Neural cell (in vitro differentiated cells): ENCODE data around the gene MLH1.

Experiments used
- EZH2 ChIP-seq: fragments of 200-600, 300-800 bp; shearing (Covaris generic), sonication (generic); IDR thresholded peaks from 2 replicates; pipeline ENCODE4 v1.6.1; 2014; ENCODE audit warnings: antibody characterized with exemption, low read length, borderline replicate concordance, mild to moderate bottlenecking; ENCODE audit not compliant: insufficient read depth, poor library complexity, severe bottlenecking
- MXI1 ChIP-seq: fragments of 450-650 bp; conservative IDR thresholded peaks from 2 replicates; pipeline ENCODE4 v1.6.1; 2014; ENCODE audit warnings: antibody characterized with exemption, mild to moderate bottlenecking; ENCODE audit not compliant: poor library complexity, severe bottlenecking
- POLR2AphosphoS5 ChIP-seq: IDR thresholded peaks from 2 replicates; pipeline ENCODE4 v1.6.1; 2012
- RAD21 ChIP-seq: fragments of 450-650 bp; conservative IDR thresholded peaks from 2 replicates; pipeline ENCODE4 v1.6.1; 2014; ENCODE audit warnings: antibody characterized with exemption, mild to moderate bottlenecking, moderate library complexity
- REST ChIP-seq: IDR thresholded peaks from 2 replicates; pipeline ENCODE4 v1.6.1; 2012; ENCODE audit warnings: borderline replicate concordance
- TAF1 ChIP-seq: IDR thresholded peaks from 2 replicates; pipeline ENCODE4 v1.6.1; 2012; ENCODE audit warnings: low read depth
- TF ChIP-seq, protein P1 (sequence below): fragments of 450-650 bp; IDR thresholded peaks from 2 replicates; pipeline ENCODE4 v1.5.1; 2014; ENCODE audit warnings: antibody characterized with exemption, mild to moderate bottlenecking, moderate library complexity; ENCODE audit not compliant: poor library complexity, severe bottlenecking

DNA sequence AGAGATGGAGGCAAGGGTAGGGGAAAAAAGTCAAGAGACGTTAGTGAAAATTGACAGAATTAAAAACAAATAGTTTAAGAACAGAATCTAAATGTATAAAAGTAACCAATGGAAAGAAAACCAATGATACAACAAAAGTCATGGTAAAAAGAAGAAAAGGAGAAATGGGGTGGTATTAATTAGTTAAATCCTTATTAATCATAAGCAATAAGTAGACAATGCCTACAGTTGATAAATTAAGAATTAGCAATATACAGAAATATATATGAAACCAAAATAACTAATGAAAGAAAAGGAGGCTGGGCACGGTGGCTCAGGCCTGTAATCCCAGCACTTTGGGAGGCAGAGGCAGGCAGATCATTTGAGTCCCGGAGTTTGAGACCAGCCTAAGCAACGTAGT lies 24.2 kb upstream of the MLH1 start:
- TF ChIP-seq, protein P1, sequence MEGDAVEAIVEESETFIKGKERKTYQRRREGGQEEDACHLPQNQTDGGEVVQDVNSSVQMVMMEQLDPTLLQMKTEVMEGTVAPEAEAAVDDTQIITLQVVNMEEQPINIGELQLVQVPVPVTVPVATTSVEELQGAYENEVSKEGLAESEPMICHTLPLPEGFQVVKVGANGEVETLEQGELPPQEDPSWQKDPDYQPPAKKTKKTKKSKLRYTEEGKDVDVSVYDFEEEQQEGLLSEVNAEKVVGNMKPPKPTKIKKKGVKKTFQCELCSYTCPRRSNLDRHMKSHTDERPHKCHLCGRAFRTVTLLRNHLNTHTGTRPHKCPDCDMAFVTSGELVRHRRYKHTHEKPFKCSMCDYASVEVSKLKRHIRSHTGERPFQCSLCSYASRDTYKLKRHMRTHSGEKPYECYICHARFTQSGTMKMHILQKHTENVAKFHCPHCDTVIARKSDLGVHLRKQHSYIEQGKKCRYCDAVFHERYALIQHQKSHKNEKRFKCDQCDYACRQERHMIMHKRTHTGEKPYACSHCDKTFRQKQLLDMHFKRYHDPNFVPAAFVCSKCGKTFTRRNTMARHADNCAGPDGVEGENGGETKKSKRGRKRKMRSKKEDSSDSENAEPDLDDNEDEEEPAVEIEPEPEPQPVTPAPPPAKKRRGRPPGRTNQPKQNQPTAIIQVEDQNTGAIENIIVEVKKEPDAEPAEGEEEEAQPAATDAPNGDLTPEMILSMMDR = no peak
- TF ChIP-seq RAD21 = no peak
- no peak for TF ChIP-seq REST
- TF ChIP-seq TAF1 = no peak
- TF ChIP-seq POLR2AphosphoS5 = no peak
- TF ChIP-seq EZH2 = no peak
- TF ChIP-seq MXI1 = no peak
